ENCODE data around the gene PELI2.

The PELI2 gene

DNA sequence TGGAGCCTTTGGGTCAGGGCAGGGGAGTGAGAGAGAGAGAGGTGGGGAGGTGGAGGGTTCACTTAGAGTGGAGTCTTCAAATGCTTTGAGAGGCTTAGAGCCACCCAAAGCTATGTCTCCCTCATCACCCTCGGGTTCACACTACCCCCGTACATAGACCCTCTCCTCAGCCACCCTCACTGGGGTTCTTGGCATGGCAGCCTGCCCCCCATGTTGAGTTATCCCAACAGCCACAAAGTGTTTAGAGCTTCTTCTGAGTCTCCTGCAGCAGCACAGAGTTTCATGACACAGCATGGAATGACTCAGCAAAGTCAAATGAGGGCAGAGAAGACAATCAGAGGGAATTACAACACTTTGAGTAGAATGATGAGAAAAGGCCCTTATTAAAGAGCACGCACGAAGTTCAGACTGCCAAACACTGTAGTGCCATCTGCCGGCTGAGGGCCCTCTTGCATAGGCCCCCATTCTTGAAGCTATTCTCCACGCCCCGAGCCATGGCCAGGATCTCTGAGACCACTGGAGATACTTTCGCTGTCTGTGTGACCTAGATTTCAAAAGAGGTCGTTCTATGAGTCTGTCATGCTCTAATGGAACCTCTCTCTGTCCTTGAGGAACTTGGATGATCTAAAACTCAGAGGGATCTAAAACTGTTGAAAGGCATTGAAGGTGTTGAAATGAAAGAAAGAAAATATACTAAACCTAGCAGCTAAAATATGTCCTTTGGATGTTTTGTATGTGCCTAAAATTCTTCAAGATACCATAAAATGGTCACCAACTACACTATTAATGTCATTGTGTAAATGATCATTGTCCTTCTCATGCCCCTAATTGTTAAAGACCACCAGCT is 221.9 kb downstream of the PELI2 start:
- peak in 1 of 2 donors; percentile 10 for DNase-seq (ENCODE audit: low read depth in 1 of 2, low spot score in 1 of 2)

- no peak for DNase-seq (ENCODE audit: low read depth in 1 of 2, low spot score in 1 of 2)
Observed at GRCh38 chr14:56340932-56341331, 222.7 kb downstream of the PELI2 start.

DNA sequence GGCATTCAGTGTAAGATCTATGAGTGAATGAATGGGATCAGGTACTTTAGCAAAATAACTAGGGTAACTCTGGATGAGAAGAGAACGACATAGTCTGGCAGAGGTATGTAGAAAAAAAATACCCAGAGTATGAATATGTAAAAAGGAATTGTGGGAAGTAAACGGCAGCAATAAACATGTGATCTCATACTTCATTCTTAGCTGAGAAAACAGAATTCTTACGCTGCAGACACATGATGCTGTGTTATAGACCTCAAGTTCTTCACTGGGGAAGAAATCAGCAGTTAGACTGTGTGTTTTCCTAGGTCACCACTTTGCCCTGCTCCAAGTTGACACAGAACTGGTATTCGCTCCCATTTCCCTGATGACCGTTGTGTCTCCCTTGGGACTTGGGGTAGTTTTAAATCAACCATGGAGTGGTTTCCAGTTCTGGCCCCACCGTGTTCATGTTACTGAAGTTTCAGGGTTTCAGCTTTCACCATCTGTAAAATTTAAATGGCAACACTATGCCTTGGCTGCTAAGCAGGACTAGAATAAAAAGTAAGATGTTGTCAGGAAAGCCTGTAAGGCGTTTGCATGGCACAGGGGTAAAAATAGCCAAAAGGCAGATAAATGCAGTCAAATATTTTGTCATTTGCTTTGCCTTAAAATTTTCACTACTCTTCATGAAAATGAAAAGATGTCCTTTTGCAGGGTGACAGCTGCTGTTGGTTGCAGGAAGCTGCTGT is 223.7 kb downstream of the PELI2 start:
- DNase-seq (ENCODE audit: low read depth in 1 of 2, low spot score in 1 of 2): no peak

DNA sequence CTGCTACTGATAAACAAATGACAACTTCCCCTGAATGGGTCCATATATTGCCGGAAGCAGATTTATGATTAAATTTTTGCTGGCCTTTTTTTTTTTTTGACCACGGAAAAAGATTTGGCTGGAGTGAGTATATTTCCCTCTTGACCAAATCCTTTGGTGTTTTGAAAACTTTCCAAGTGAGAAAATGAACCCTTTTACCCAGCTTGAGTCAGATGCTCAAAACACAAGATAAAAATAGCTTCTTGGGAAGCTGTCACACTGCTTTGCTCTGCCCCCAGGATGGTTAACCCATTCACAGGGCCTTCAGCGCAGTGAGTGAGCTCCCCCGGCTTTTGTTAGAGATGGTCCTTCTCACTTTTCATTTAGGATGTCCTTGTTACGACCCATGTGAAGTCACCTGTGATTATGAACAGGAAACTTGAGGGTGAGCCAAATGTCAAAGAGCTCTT is 224.3 kb downstream of the PELI2 start:
- DNase-seq (ENCODE audit: low read depth in 1 of 2, low spot score in 1 of 2): no peak

DNA sequence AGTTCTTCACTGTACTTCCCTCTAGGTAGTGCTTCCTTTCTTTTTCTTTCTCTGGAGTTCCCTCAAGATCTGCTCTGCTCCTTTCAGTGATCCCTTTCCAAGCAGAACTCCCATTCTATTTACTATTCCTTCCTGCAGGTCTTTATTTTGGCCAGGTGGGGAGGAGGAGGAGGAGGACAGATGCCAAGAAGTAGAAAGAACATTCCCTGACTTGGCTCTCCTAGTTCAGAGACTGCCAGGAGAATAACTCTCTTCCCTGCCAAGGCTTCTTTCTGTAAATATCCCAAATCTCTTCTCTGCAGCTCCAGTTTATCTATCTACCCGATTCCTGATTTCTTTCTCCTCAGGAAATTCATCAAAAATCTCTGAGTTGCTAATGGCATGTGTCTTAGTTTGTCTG is 231.7 kb downstream of the PELI2 start:
- DNase-seq (ENCODE audit: low read depth in 1 of 2, low spot score in 1 of 2): no peak

Measured in activated T-helper 1 cell treated with anti-CD3 and anti-CD28 coated beads, Interleukin-2, amount 50 U/mL, for 16 hours (primary cell).